ENCODE results near the gene KCNH5.

Gene KCNH5

GRCh38 chr14:62939970-62940369 is 105.3 kb downstream of the KCNH5 start:
- no peak for TF ChIP-seq CTCF (conservative IDR thresholded peaks at IDR 0.05; ENCODE audit: low read depth, low read length)
- no peak for DNase-seq (ENCODE audit: low read depth)
- no peak overlapping the region for H3K4me3 ChIP-seq (ENCODE audit: low read length)

- DNase-seq (ENCODE audit: low read depth): no peak
- no peak for TF ChIP-seq CTCF (conservative IDR thresholded peaks at IDR 0.05; ENCODE audit: low read depth, low read length)
- no peak overlapping the region for H3K4me3 ChIP-seq (ENCODE audit: low read length)
Measured at GRCh38 chr14:62938778-62939177, 106.5 kb downstream of the KCNH5 start.

- no peak for TF ChIP-seq CTCF (conservative IDR thresholded peaks at IDR 0.05; ENCODE audit: low read depth, low read length)
- DNase-seq (ENCODE audit: low read depth): no peak
- H3K4me3 ChIP-seq (ENCODE audit: low read length): no peak overlapping the region
Measured at GRCh38 chr14:62934439-62934838, 110.8 kb downstream of the KCNH5 start.

GRCh38 chr14:62921466-62921865 is 123.8 kb downstream of the KCNH5 start:
- TF ChIP-seq CTCF (conservative IDR thresholded peaks at IDR 0.05; ENCODE audit: low read depth, low read length): no peak
- no peak for DNase-seq (ENCODE audit: low read depth)
- H3K4me3 ChIP-seq (ENCODE audit: low read length): no peak overlapping the region

- TF ChIP-seq CTCF (conservative IDR thresholded peaks at IDR 0.05; ENCODE audit: low read depth, low read length): no peak
Measured at GRCh38 chr14:62916551-62916950, 128.7 kb downstream of the KCNH5 start.

GRCh38 chr14:62914873-62915272 is 130.4 kb downstream of the KCNH5 start:
- DNase-seq (ENCODE audit: low read depth): no peak
- TF ChIP-seq CTCF (conservative IDR thresholded peaks at IDR 0.05; ENCODE audit: low read depth, low read length): no peak
- H3K4me3 ChIP-seq (ENCODE audit: low read length): no peak overlapping the region

More at GRCh38 chr14:62916551-62916950, 128.7 kb downstream of the KCNH5 start:
- DNase-seq (ENCODE audit: low read depth): no peak
- no peak overlapping the region for H3K4me3 ChIP-seq (ENCODE audit: low read length)

- no peak for DNase-seq (ENCODE audit: low read depth)
- no peak for TF ChIP-seq CTCF (conservative IDR thresholded peaks at IDR 0.05; ENCODE audit: low read depth, low read length)
- no peak overlapping the region for H3K4me3 ChIP-seq (ENCODE audit: low read length)
Measured at GRCh38 chr14:62914025-62914424, 131.2 kb downstream of the KCNH5 start.
